Keratinocyte (primary cell): ENCODE data around the gene COL7A1.

Experiments
- CTCF ChIP-seq, 3 experiments: IDR thresholded peaks in 1 of 3; conservative IDR thresholded peaks in 1 of 3; optimal IDR thresholded peaks in 1 of 3; 2 replicates in 2 of 3; 3 replicates in 1 of 3; pipeline versions ENCODE3 to v1.5.1; 2011; ENCODE audit warnings: low read length in 3 of 3, mild to moderate bottlenecking in 3 of 3, moderate library complexity in 2 of 3, control low read depth in 1 of 3, inconsistent platforms in 1 of 3; ENCODE audit not compliant: insufficient read depth in 2 of 3; ENCODE audit errors: extremely low read depth in 1 of 3
- EZH2 ChIP-seq: IDR thresholded peaks from one replicate; pipeline ENCODE4 v1.6.1; 2012; ENCODE audit warnings: inconsistent platforms, mild to moderate bottlenecking, low read length, moderate library complexity

- TF ChIP-seq CTCF (optimal IDR thresholded peaks at IDR 0.05 in 1 of 3, IDR thresholded peaks at IDR 0.05 in 1 of 3, conservative IDR thresholded peaks at IDR 0.05 in 1 of 3; ENCODE audit: extremely low read depth in 1 of 3, insufficient read depth in 2 of 3, low read length in 3 of 3) = no peak
- no peak for TF ChIP-seq EZH2
These were observed 31.7 kb downstream of the COL7A1 start, which contains the start of gene UCN2 for GRCh38 chr3:48563382-48563918.
